ENCODE data around the gene STX3.
"Not testable (repeated sequence)": the region's sequence is repeated elsewhere in the genome, so short reads cannot be mapped to it uniquely, and the experiment has no call there.

Gene STX3

DNA sequence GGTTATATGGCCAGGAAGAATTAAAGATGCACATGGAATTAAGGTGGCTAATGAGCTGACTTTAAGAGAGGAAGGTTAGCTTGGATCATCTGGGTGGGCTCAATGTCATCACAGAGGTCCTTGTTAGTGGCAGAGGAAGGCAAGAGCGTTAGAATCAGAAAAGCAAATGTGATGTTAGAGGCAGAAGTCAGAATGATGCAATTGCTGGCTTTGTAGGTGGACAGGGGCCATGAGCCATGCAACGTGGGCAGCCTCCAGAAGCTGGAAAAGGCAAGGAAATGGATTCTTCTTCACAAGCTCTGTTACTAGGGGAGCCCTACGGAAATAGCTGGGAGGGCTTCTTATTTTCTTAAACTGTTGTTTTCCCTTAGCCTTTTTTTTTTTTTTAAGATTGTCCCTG is 92.5 kb downstream of the STX3 start:
- DNase-seq, result no peak

DNA sequence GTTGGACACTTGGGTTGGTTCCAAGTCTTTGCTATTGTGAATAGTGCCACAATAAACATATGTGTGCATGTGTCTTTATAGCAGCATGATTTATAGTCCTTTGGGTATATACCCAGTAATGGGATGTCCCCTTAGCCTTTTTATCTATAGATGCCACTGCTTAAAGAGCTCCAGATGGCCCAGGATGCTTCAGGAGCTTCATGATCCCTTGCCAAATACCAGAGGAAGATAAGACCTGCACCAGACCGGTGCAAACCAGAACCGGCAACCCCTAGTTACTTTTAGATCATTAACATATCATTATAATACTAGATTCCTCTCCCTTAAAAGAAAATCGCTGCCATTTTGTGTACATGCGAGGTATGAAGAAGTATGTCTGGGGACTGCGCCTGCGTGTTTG is 93.3 kb downstream of the STX3 start:
- DNase-seq, result not testable (repeated sequence)

DNA sequence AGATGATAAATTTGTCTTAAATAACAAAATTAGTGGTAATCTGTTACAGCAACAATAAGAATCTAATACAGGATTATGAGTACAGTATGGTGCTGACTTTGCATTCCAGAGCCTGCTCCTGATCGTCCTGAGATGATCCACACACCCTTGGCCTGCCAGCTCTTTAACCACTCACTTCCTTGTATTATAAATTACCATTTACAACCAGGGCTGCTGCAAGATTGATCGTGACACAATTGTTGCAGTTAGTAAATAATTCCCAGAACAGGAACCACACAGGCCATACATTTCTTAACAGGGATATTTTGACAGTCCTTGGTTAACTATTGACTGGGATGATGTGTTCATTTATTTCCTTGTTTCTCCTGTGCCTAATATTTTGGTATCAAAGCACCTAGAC is 94.0 kb downstream of the STX3 start:
- no peak for DNase-seq

DNA sequence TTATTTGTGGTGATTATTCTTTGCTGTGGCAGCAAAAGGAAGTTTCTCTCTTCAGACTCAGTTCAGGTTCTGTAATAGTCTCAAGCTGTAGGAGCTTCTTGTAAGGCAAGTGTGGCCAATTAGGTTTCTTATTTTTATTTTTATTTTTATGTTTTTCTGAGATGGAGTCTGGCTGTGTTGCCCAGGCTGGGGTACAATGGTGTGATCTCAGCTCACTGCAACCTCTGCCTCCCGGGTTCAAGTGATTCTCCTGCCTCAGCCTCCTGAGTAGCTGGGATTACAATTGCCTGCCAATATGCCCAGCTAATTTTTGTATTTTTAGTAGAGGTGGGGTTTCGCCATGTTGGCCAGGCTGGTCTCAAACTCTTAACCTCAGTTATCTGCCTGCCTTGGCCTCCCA is 94.4 kb downstream of the STX3 start:
- not testable (repeated sequence) for DNase-seq

DNA sequence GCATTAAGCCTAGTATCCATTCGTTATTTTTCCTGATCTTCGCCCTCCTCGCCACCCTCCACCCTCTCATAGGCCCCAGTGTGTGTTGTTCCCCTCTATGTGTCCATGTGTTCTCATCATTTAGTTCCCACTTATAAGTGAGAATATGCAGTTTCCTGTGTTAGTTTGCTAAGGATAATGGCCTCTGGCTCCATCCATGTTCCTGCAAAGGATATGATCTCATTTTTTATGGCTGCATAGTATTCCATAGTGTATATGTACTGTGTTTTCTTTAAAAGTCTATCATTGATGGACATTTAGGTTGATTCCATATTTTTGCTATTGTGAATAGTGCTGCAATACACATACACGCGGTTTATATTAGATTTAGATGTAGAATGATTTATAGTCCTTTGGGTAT is 96.2 kb downstream of the STX3 start:
- not testable (repeated sequence) for DNase-seq

DNA sequence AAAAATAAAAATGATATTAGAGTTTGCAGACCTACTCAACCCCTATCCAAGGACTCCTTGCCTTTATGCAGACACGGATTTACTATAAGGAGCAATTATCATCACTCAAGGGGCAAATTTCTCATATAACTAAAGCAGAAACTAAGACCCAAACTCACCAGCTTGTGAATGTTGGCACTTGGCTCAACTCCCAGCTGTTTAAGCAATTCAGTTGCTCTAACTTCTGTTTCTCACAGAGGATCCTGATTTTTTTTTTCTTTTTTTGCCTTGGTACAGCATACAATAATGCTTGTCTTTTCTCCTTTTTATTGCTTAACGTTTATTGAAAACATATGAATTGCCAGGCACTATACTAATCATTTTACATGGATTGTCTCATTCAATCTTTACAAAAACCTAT is 99.7 kb downstream of the STX3 start:
- no peak for DNase-seq
